K562 (cell line): ENCODE results near the gene FRMD4B. TPM values are rescaled to one million over a fixed set of nuclear protein-coding genes. Genes with fewer than 3 reads are reported as not detected.

Experiments
- ATAC-seq: fragments of 200-7000 bp; cut with Tn5 transposase; 3 replicates; pipeline ENCODE4 v1.9.1; 2020; ENCODE audit warnings: moderate library complexity
- BruUV-seq: library from RNA; stranded (reverse); fragments of 400-500 nt; replicated peaks from 2 replicates; lab custom pipeline; 2021; lab: Mats Ljungman, UMichigan
- CTCF ChIA-PET: fragments of 300-600 bp; formaldehyde crosslinking; extraction: SDS; loops from one replicate; lab custom pipeline; 2021; ENCODE audit warnings: low intra/inter-chr PET ratio; lab: Yijun Ruan, JAX
- POLR2A ChIA-PET: fragments of 300-600, 350-650 bp; sonication (Branson Sonifier 250); formaldehyde crosslinking; extraction: SDS; loops from one replicate; lab custom pipeline; 2021; ENCODE audit warnings: antibody characterized with exemption, inconsistent platforms; lab: Yijun Ruan, JAX
- DNase-seq, 4 experiments: peaks; one replicate each; pipeline versions ENCODE4 v3.0.0 to v3.0.0-alpha.2; 2011 to 2018; ENCODE audit warnings: low spot score in 3 of 4, mixed read lengths in 3 of 4; ENCODE audit errors: extremely low read depth in 1 of 4
- FAIRE-seq: peaks from 2 replicates; lab custom pipeline; 2011; peaks lifted over from hg19 to GRCh38; lab: Jason Lieb, UNC
- H2AFZ ChIP-seq: 2 replicates; pipeline ENCODE4 v1.6.0; 2011; ENCODE audit warnings: low read depth, low read length, control low read depth, inconsistent platforms
- H3K27ac ChIP-seq: fragments of 200-600 bp; 3 replicates; pipeline ENCODE4 v1.8.0; 2011; ENCODE audit warnings: low read depth, mild to moderate bottlenecking, control low read depth, inconsistent platforms, low read length, moderate library complexity, mixed read lengths; ENCODE audit errors: extremely low read depth
- H3K27me3 ChIP-seq, 2 experiments: fragments of 300-600 bp in 1 of 2; 2 replicates in 1 of 2; 3 replicates in 1 of 2; pipeline versions ENCODE4 v1.6.0 to v1.8.0; 2011; ENCODE audit warnings: inconsistent platforms in 2 of 2, low read length in 2 of 2, mild to moderate bottlenecking in 1 of 2, mixed read lengths in 1 of 2, moderate library complexity in 1 of 2; ENCODE audit not compliant: control insufficient read depth in 2 of 2, insufficient read depth in 2 of 2
- H3K36me3 ChIP-seq: fragments of 300-600 bp; 3 replicates; pipeline ENCODE4 v1.8.0; 2011; ENCODE audit warnings: mild to moderate bottlenecking, low read length, inconsistent platforms; ENCODE audit not compliant: control insufficient read depth, insufficient read depth
- H3K4me1 ChIP-seq, 2 experiments: fragments of 200-600 bp in 1 of 2; replicated peaks in 1 of 2; 2 replicates in 1 of 2; 3 replicates in 1 of 2; pipeline versions ENCODE4 v1.5.1 to v1.8.0; 2011; ENCODE audit warnings: inconsistent platforms in 2 of 2, low read length in 2 of 2, mild to moderate bottlenecking in 1 of 2, mixed read lengths in 1 of 2, moderate library complexity in 1 of 2; ENCODE audit not compliant: control insufficient read depth in 2 of 2, insufficient read depth in 2 of 2
- H3K4me2 ChIP-seq: 2 replicates; pipeline ENCODE4 v1.6.1; 2011; ENCODE audit warnings: low read length, control low read depth, inconsistent platforms, mixed read lengths; ENCODE audit not compliant: insufficient read depth
- H3K4me3 ChIP-seq: fragments of 200-600 bp; sonication (generic), shearing (Covaris generic); 2 replicates; pipeline ENCODE4 v1.5.1; 2016; ENCODE audit warnings: control low read depth, inconsistent platforms
- H3K79me2 ChIP-seq: fragments of 200-600 bp; 3 replicates; pipeline ENCODE4 v1.8.0; 2011; ENCODE audit warnings: low read length, inconsistent platforms; ENCODE audit not compliant: control insufficient read depth, insufficient read depth
- H3K9ac ChIP-seq, 2 experiments: 2 replicates each; pipeline versions ENCODE4 v1.6.0 to v1.6.1; 2011; ENCODE audit warnings: low read depth in 2 of 2, low read length in 2 of 2, control low read depth in 1 of 2, inconsistent platforms in 1 of 2, mild to moderate bottlenecking in 1 of 2, mixed read lengths in 1 of 2; ENCODE audit not compliant: insufficient read depth in 1 of 2
- H3K9me1 ChIP-seq: one replicate; pipeline ENCODE4 v1.6.0; 2011; ENCODE audit warnings: inconsistent platforms, mild to moderate bottlenecking, low read length, moderate library complexity; ENCODE audit not compliant: control insufficient read depth, insufficient read depth
- H3K9me3 ChIP-seq: replicated peaks from 2 replicates; pipeline ENCODE4 v1.5.1; 2011; ENCODE audit warnings: low read depth, low read length, inconsistent platforms; ENCODE audit not compliant: control insufficient read depth, insufficient read depth
- H4K20me1 ChIP-seq: replicated peaks from 2 replicates; pipeline ENCODE4 v1.6.1; 2011; ENCODE audit warnings: low read length, inconsistent platforms, mixed read lengths; ENCODE audit not compliant: control insufficient read depth, insufficient read depth
- CREBBP ChIP-seq: IDR thresholded peaks from one replicate; pipeline ENCODE4 v1.6.1; 2012; ENCODE audit warnings: low read depth, mild to moderate bottlenecking, control low read depth, inconsistent platforms, low read length
- NFATC3 ChIP-seq: fragments of 450-650 bp; IDR thresholded peaks from 2 replicates; pipeline ENCODE4 v1.6.1; 2017; ENCODE audit warnings: mild to moderate bottlenecking
- SFPQ ChIP-seq: fragments of 200-400 bp; formaldehyde crosslinking; IDR thresholded peaks from 2 replicates; pipeline ENCODE4 v1.6.1; 2017; ENCODE audit warnings: mild to moderate bottlenecking, low read depth, low read length, moderate library complexity
- ZC3H8 ChIP-seq: fragments of 450-650 bp; IDR thresholded peaks from 2 replicates; pipeline ENCODE4 v1.6.1; 2017
- ZNF212 ChIP-seq: fragments of 450-650 bp; formaldehyde crosslinking; IDR thresholded peaks from 2 replicates; pipeline ENCODE4 v1.4.0; 2020; ENCODE audit warnings: mild to moderate bottlenecking
- WGBS: fragments of 100-300 bp; shearing (Covaris generic); methylation state at CpG from one replicate; pipeline ENCODE4 v1.1.6; 2016; ENCODE audit warnings: low coverage, mixed read lengths; ENCODE audit not compliant: insufficient coverage; ENCODE audit errors: missing lambda C conversion rate; 5-methylcytosine and 5-hydroxymethylcytosine counted together
- in situ Hi-C: fragments of 300-500 bp; cut with MboI; formaldehyde crosslinking; loops from 4 replicates; pipeline ENCODE4 v1.15.0; 2018; ENCODE audit warnings: inconsistent platforms, mixed read lengths
- intact Hi-C: fragments of 100-400 bp; cut with micrococcal nuclease; formaldehyde crosslinking; loops from 2 replicates; pipeline ENCODE4 v1.14.2; 2022
- polyA plus RNA-seq, 8 experiments: library from polyadenylated mRNA; depleted of rRNA in 4 of 8; stranded (reverse) in 5 of 8; unstranded in 3 of 8; fragments of >200 nt; fragmentation: Nextera tagmentation in 2 of 8; fragmentation: Illumina TruSeq in 1 of 8; extraction: Ambion mirVana in 2 of 8; extraction: Trizol in 1 of 8; gene quantifications; 2 replicates each; pipeline versions ENCODE4 v1.2.1 to v1.2.3, GENCODE V29; 2011 to 2014; ENCODE audit warnings: inconsistent platforms in 1 of 8, missing spikeins in 1 of 8
- total RNA-seq, 7 experiments: library from RNA; depleted of rRNA in 6 of 7; stranded (reverse); fragments of >200 nt in 6 of 7; fragmentation: Illumina TruSeq in 2 of 7; extraction: Trizol in 2 of 7; gene quantifications; 2 replicates each; pipeline versions ENCODE4 v1.2.1 to v1.2.3, GENCODE V29; 2011 to 2021; ENCODE audit warnings: low replicate concordance in 1 of 7

FRMD4B gene
- total and polyA plus RNA-seq, 9 of the 15 experiments (the other 6 are each of a cell fraction or from before 2014, with no cell fraction given): 0.03 to 0.09 (median 0.04) TPM; not detected in 3

GRCh38 chr3:69249001-69249400 is 136.9 kb downstream of the FRMD4B start:
- TF ChIP-seq NFATC3 (no peak), SFPQ (no peak), ZC3H8 (no peak), CREBBP (no peak), ZNF212 (CRISPR knock-in tag) (no peak)
- in situ Hi-C loops: no loop called here
- Histone ChIP-seq H3K4me1 (no peaks in the 10 kb centered on the region), H3K9me1 (no peaks in the 10 kb centered on the region), H3K79me2 (no peaks in the 10 kb centered on the region), H3K4me2 (no peak overlapping the region), H3K9me3 (no peaks in the 10 kb centered on the region), H3K27ac (no peak overlapping the region), H3K4me3 (no peak overlapping the region), H3K27me3 (peaks cover 0 to 15% of the 10 kb centered on the region in 2 experiments), H3K9ac (no peak overlapping the region), H2AFZ (no peak overlapping the region), H4K20me1 (no peaks in the 10 kb centered on the region), H3K36me3 (no peaks in the 10 kb centered on the region)
- ChIA-PET CTCF (no interaction called here), POLR2A (no interaction called here)
- no peak for FAIRE-seq
- WGBS: 4% methylated on average over 2 of the region's 2 CpGs
- DNase-seq: no peak
- intact Hi-C loops: loop anchor here (10.0 kb wide), 1 partner anchor 74 kb away; no protein-coding TSS in a partner anchor
- no TSS peak for BruUV-seq
- no peak for ATAC-seq
